ENCODE results near the gene GCK. TPM values are rescaled to one million over a fixed set of nuclear protein-coding genes. Genes with fewer than 3 reads are reported as not detected.
"Not testable (repeated sequence)": the region's sequence is repeated elsewhere in the genome, so short reads cannot be mapped to it uniquely, and the experiment has no call there.

The GCK gene
- total RNA-seq, 2 donors from 2014 or later: 0.15 to 0.22 TPM

- DNase-seq (peak in 1 of 2 donors; percentile 8), ATAC-seq (no peak)
- intact Hi-C loops (cut with DNase I, micrococcal nuclease): no loop called here
Observed at GRCh38 chr7:44212581-44213184, 23.4 kb upstream of the GCK start.

- intact Hi-C loops (cut with DNase I, micrococcal nuclease): no loop called here
- DNase-seq: peak in 1 of 2 donors; percentile 12
Observed at GRCh38 chr7:44212018-44212417, 22.8 kb upstream of the GCK start.

GRCh38 chr7:44211126-44211675, 22.0 kb upstream of the GCK start:
- ATAC-seq (no peak), DNase-seq (peak in 1 of 2 donors; percentile 11)
- intact Hi-C loops (cut with DNase I, micrococcal nuclease): no loop called here

More at GRCh38 chr7:44212018-44212417, 22.8 kb upstream of the GCK start:
- no peak for ATAC-seq

GRCh38 chr7:44210107-44210506, 20.9 kb upstream of the GCK start:
- no peak for ATAC-seq
- intact Hi-C loops (cut with DNase I, micrococcal nuclease): no loop called here
- DNase-seq: peak in 1 of 2 donors; percentile 6

GRCh38 chr7:44208085-44208484, 18.8 kb upstream of the GCK start:
- ATAC-seq: no peak
- intact Hi-C loops (cut with DNase I, micrococcal nuclease): no loop called here
- DNase-seq: peak in 1 of 2 donors; percentile 2

- no peak for DNase-seq
- no peak for ATAC-seq
- intact Hi-C loops (cut with DNase I, micrococcal nuclease): no loop called here
Observed at GRCh38 chr7:44206008-44206407, 16.8 kb upstream of the GCK start.

GRCh38 chr7:44201813-44202212, 12.6 kb upstream of the GCK start:
- no peak for ATAC-seq
- intact Hi-C loops (cut with DNase I, micrococcal nuclease): no loop called here
- no peak for DNase-seq

GRCh38 chr7:44200699-44201461, 11.6 kb upstream of the GCK start, which contains the start of gene YKT6:
YKT6 (plus strand) TSS chr7:44200978; CDS start chr7:44201136, 158 bp downstream.
- peak; percentile 95 to 97 for DNase-seq

GRCh38 chr7:44200163-44200562, 10.9 kb upstream of the GCK start:
- intact Hi-C loops (cut with DNase I, micrococcal nuclease); DNase-seq; ATAC-seq: not testable (repeated sequence)

More at GRCh38 chr7:44200699-44201461, 11.6 kb upstream of the GCK start, which contains the start of gene YKT6:
- intact Hi-C loops (cut with DNase I, micrococcal nuclease): no loop called here
- ATAC-seq: peak; percentile 100

- intact Hi-C loops (cut with DNase I, micrococcal nuclease): no loop called here
- ATAC-seq (no peak), DNase-seq (no peak)
Observed at GRCh38 chr7:44197474-44197873, 8.2 kb upstream of the GCK start.

GRCh38 chr7:44196450-44196872, 7.2 kb upstream of the GCK start:
- intact Hi-C loops (cut with DNase I, micrococcal nuclease): no loop called here
- ATAC-seq (no peak), DNase-seq (no peak)

GRCh38 chr7:44195889-44196288, 6.7 kb upstream of the GCK start:
- DNase-seq (no peak), ATAC-seq (no peak)
- intact Hi-C loops (cut with DNase I, micrococcal nuclease): no loop called here

GRCh38 chr7:44194562-44195145, 5.4 kb upstream of the GCK start:
- intact Hi-C loops (cut with DNase I, micrococcal nuclease): no loop called here
- ATAC-seq: no peak
- no peak for DNase-seq

GRCh38 chr7:44194069-44194468, 4.8 kb upstream of the GCK start:
- no peak for ATAC-seq
- no peak for DNase-seq
- intact Hi-C loops (cut with DNase I, micrococcal nuclease): no loop called here

GRCh38 chr7:44193011-44193802, 4.0 kb upstream of the GCK start:
- no peak for ATAC-seq

GRCh38 chr7:44191171-44191570, 1.9 kb upstream of the GCK start:
- intact Hi-C loops (cut with DNase I, micrococcal nuclease): no loop called here
- DNase-seq: no peak

More at GRCh38 chr7:44193011-44193802, 4.0 kb upstream of the GCK start:
- intact Hi-C loops (cut with DNase I, micrococcal nuclease): no loop called here
- no peak for DNase-seq

GRCh38 chr7:44189993-44190872, 994 bp upstream of the GCK start:
- intact Hi-C loops (cut with DNase I, micrococcal nuclease): no loop called here
- no peak for DNase-seq
- ATAC-seq: no peak

More at GRCh38 chr7:44191171-44191570, 1.9 kb upstream of the GCK start:
- ATAC-seq: no peak
